GM18873 (cell line): ENCODE measurements around the gene KRTAP10-2.
"Not testable (repeated sequence)": the region's sequence is repeated elsewhere in the genome, so short reads cannot be mapped to it uniquely, and the experiment has no call there.

ENCODE experiments used
- ATAC-seq: cut with Tn5 transposase; IDR thresholded peaks from one replicate; pipeline ENCODE4 v1.9.1; 2021; ENCODE audit warnings: mild to moderate bottlenecking, moderate library complexity, moderate number of reproducible peaks; ENCODE audit not compliant: unreplicated experiment, low FRiP score

The KRTAP10-2 gene

GRCh38 chr21:44568667-44569556, 17.6 kb upstream of the KRTAP10-2 start:
- ATAC-seq, result no peak

GRCh38 chr21:44568261-44568660, 17.0 kb upstream of the KRTAP10-2 start:
- ATAC-seq, result no peak

- no peak for ATAC-seq
These were observed 16.3 kb upstream of the KRTAP10-2 start for GRCh38 chr21:44567481-44568171.

GRCh38 chr21:44566403-44566802, 15.1 kb upstream of the KRTAP10-2 start:
- ATAC-seq, result no peak

- ATAC-seq, result no peak
These were observed 13.7 kb upstream of the KRTAP10-2 start for GRCh38 chr21:44564886-44565598.

- ATAC-seq, result no peak
These were observed 12.8 kb upstream of the KRTAP10-2 start for GRCh38 chr21:44564099-44564498.

GRCh38 chr21:44558695-44559094, 7.4 kb upstream of the KRTAP10-2 start, which contains the start of gene KRTAP10-3:
Gene KRTAP10-3 (minus strand): TSS chr21:44558795. CDS start chr21:44558715, 80 bp downstream.
- no peak for ATAC-seq

- not testable (repeated sequence) for ATAC-seq
These were observed 7.0 kb upstream of the KRTAP10-2 start for GRCh38 chr21:44558329-44558675.

GRCh38 chr21:44557491-44558328, 6.4 kb upstream of the KRTAP10-2 start:
- ATAC-seq, result no peak

- no peak for ATAC-seq
These were observed 5.6 kb upstream of the KRTAP10-2 start for GRCh38 chr21:44556879-44557278.

- ATAC-seq, result no peak
These were observed 4.0 kb upstream of the KRTAP10-2 start for GRCh38 chr21:44555200-44555875.

GRCh38 chr21:44552681-44553080, 1.4 kb upstream of the KRTAP10-2 start:
- no peak for ATAC-seq

GRCh38 chr21:44552136-44552535, 831 bp upstream of the KRTAP10-2 start:
- ATAC-seq, result no peak

GRCh38 chr21:44550807-44551206, 498 bp downstream of the KRTAP10-2 start:
- no peak for ATAC-seq

- not testable (repeated sequence) for ATAC-seq
These were observed 1.0 kb downstream of the KRTAP10-2 start for GRCh38 chr21:44550285-44550684.

- no peak for ATAC-seq
These were observed 1.6 kb downstream of the KRTAP10-2 start for GRCh38 chr21:44549525-44550211.

GRCh38 chr21:44548922-44549321, 2.4 kb downstream of the KRTAP10-2 start:
- ATAC-seq, result no peak

- ATAC-seq, result no peak
These were observed 2.9 kb downstream of the KRTAP10-2 start for GRCh38 chr21:44548381-44548780.
